Endothelial cell of coronary artery (primary cell): Measurements from ENCODE around the gene KHDC4. TPM values are rescaled to one million over a fixed set of nuclear protein-coding genes. Genes with fewer than 3 reads are reported as not detected.

ENCODE experiments used
- total RNA-seq: library from RNA; depleted of rRNA; stranded (reverse); fragments of >200 nt; gene quantifications from 2 replicates; pipeline ENCODE4 v1.2.3, GENCODE V29; 2014

KHDC4 gene
- 17.9 and 26.4 TPM in 2 replicates for total RNA-seq

DNA sequence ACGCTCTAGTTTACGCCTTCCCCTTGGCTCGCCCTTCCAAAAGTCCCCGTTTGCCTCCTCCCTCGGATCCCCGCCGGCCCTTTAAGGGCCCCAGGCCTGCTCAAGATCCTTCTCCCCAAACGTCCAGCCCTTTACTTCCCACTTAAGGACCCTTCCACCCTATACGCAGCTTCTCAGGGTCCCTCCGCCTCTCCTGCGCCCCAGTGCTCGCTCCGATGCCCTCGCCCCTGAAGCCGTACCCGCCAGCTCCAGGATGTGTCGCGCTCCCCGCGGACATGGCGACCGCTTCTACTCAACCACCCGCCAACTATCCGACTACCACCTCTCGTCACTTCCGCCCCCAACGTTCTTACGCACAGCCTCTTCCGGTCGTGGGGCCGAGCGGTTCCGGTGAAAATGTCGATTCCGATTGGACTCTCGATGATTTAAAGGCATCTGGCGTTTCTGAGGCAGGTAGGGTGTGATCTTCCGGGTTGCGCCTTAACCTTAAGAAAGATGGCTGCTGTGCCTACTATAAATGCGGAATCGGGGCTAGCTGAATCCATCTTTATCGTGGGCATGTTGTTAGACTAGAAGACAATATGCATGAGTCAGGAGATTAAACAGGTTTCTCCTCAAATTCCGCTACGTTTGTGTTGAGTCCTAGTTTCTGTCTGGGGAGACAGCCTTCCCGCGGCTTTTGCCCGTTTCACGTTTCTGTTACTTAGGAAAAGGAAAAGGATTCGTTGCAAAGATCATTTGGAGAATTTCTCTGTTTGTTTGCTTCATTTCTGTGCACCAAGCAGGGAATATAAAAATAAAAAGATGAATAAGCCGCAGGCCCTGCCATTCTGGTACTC lies at the start of gene KHDC4:
Gene KHDC4 (minus strand): TSS at position 317 of the 839 bp plus-strand sequence. CDS start 40 bp downstream, at position 277.

DNA sequence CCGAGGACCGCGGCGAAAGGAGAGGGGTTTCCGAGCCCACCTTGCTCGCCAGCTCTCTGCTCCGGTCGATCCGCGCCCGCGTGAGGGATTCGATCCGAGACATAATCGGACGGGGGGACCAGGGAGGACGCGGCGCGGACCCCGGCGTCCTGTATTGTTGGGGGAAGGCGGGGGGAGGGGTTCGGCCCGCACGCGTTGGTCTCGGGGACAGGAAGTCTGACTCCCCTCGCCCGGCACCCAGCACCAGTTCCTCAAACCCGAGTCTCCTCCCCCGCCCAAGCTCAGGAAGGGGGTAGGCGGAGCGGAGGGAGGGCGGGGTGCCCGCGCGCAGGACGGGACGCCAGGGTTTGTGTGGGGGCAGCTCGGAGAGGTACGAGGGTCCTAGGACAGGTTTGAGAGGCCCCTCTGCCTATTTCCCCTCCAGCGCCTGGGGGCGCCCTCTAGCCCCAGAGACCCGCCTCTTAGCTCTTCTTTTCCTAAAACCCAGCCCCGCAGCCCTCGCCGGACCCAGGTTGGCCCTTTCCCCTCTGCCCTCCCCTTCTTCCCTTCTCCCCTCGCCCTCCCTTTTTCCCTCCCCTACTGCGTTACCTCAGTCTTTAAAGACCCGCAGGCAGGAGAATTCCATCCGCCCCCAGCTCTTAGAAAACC lies 44.2 kb upstream of the KHDC4 start, which contains the start of gene ARHGEF2:
Gene ARHGEF2 (minus strand): TSS at position 223 of the 648 bp plus-strand sequence. CDS start 120 bp downstream, at position 103.

DNA sequence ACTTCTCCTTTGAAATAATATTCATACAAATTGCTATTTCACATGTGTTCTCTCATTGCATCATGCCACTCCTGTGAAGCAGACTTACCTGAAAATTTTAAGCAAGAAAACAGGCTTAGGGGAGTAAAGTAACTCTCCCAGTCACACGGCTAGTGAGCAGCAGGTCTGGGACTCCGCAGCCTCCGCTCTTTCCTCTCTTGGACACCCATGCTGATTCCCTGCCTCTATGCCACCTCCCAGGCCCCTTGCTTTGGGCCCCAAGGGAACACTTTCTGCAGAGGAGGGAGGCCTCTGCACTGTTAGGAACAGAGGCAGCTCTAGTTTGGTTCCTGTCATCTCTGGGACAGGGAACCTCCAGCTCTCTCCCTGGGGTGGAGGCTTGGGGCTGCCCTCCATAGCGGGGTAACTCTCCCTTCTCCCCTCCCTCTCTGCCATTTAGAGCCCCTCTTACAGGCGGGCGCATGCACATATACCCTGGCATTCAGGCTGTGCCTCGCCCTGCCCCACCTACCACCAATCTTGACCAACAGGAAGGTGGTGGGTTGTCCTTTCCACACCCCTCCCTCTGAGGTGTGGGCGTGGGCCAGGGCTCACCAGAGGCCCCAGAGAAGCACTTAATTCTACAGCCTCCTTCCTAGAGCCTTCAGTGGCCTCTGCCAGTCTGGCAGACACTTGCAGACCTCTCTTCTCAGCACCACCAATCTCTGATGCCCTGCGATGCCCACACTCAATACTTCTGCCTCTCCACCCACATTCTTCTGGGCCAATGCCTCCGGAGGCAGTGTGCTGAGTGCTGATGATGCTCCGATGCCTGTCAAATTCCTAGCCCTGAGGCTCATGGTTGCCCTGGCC lies 7.0 kb upstream of the KHDC4 start, which contains the start of gene RXFP4:
Gene RXFP4 (plus strand): TSS at position 646 of the 852 bp plus-strand sequence. CDS start 72 bp downstream, at position 718.

DNA sequence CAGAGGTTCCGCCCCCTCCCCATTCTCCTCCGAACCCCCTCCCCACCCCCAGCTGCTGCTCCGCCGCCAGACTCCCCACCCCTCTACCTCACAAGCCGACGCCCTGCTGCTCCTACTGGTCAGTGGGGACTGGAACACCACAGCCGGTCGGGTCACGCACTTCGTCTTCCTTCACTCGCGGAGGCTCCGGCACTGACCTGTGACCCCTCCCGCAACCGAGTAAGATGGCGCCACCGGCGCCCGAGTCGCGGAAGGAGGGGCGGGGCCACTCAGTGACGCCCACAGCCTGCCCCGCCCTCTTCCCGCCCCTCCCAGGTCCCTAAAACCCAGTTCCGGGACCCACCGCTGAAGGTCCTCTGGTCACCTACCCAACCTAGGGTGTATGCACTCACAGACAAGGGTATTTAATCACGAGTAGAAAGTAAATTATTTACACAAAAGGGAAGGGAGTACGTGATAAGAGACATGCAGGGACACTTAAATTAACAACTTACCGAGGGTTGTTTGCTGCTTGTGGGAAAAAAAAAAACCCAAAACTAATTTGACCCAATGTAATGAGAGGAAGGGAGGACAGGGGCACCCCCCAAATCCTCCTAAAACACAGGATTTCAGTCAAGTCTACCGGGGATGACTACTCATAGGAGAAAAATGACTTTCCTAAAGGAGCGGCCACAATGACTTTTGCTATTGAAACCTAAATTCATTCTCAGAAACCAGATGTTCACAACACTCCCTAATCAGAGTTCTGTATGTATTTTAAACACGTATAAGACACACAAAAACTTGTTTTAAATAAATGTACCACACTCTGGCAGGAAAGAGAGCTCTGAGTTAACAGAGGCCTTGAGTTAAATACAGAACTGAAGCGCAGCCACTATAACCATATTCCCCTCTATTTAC lies 22.8 kb downstream of the KHDC4 start, which contains the start of gene RIT1:
Gene RIT1 (minus strand): TSS at position 194 of the 900 bp plus-strand sequence. CDS start 588 bp downstream, outside the sequence.

Other genes starting within 250 kb of the KHDC4 start
- gene YY1AP1, start 245.6 kb downstream of the KHDC4 start, total RNA-seq = 26.4 and 39.2 TPM in 2 replicates
- gene DAP3, start 245.3 kb downstream of the KHDC4 start, total RNA-seq = 43.9 and 54.4 TPM in 2 replicates
- gene GON4L, start 77.2 kb downstream of the KHDC4 start, total RNA-seq = 22.0 and 34.3 TPM in 2 replicates
- 29.9 and 30.9 TPM in 2 replicates for gene SYT11, start 74.8 kb downstream of the KHDC4 start, total RNA-seq
- 32.8 and 43.3 TPM in 2 replicates for gene RIT1, start 23.1 kb downstream of the KHDC4 start, total RNA-seq
- not detected in 2 replicates for gene RXFP4, start 7.2 kb upstream of the KHDC4 start, total RNA-seq
- gene ARHGEF2, start 44.1 kb upstream of the KHDC4 start, total RNA-seq = 95.6 and 120 TPM in 2 replicates
- gene SSR2, start 86.5 kb upstream of the KHDC4 start, total RNA-seq = 278 and 411 TPM in 2 replicates
- gene UBQLN4, start 119.4 kb upstream of the KHDC4 start, total RNA-seq = 17.2 and 17.4 TPM in 2 replicates
- 71.8 and 96.3 TPM in 2 replicates for gene LAMTOR2, start 120.4 kb upstream of the KHDC4 start, total RNA-seq
- not detected in 2 replicates for gene RAB25, start 126.7 kb upstream of the KHDC4 start, total RNA-seq
- gene MEX3A, start 148.1 kb upstream of the KHDC4 start, total RNA-seq = 5.6 and 12.3 TPM in 2 replicates
- gene LMNA, start 180.3 kb upstream of the KHDC4 start, total RNA-seq = 737 and 1,090 TPM in 2 replicates
- gene SEMA4A, start 219.2 kb upstream of the KHDC4 start, total RNA-seq = 0.27 and 0.56 TPM in 2 replicates